Osteoblast (primary cell): Measurements from ENCODE around the gene ASB3. TPM values are rescaled to one million over a fixed set of nuclear protein-coding genes. Genes with fewer than 3 reads are reported as not detected.

Source experiments
- DNase-seq: peaks from one replicate; pipeline ENCODE4 v3.0.0; 2011; ENCODE audit warnings: low spot score, mixed read lengths; ENCODE audit not compliant: insufficient read length; ENCODE audit errors: missing footprints
- H2AFZ ChIP-seq: 2 replicates; pipeline ENCODE4 v1.6.0; 2011; ENCODE audit warnings: mild to moderate bottlenecking, low read length
- H3K27ac ChIP-seq: 2 replicates; pipeline ENCODE4 v1.5.1; 2011; ENCODE audit warnings: mild to moderate bottlenecking, low read depth, low read length, moderate library complexity
- H3K27me3 ChIP-seq: 2 replicates; pipeline ENCODE4 v1.6.0; 2012; ENCODE audit warnings: mild to moderate bottlenecking, control low read depth, inconsistent platforms, low read length, moderate library complexity; ENCODE audit not compliant: insufficient read depth
- H3K36me3 ChIP-seq: 2 replicates; pipeline ENCODE4 v1.5.1; 2011; ENCODE audit warnings: mild to moderate bottlenecking, low read length, control low read depth, moderate library complexity; ENCODE audit not compliant: insufficient read depth
- H3K4me1 ChIP-seq: 2 replicates; pipeline ENCODE4 v1.5.1; 2011; ENCODE audit warnings: mild to moderate bottlenecking, low read length, control low read depth, moderate library complexity; ENCODE audit not compliant: insufficient read depth
- H3K4me2 ChIP-seq: 2 replicates; pipeline ENCODE4 v1.6.0; 2011; ENCODE audit warnings: mild to moderate bottlenecking, low read length; ENCODE audit not compliant: insufficient read depth
- H3K4me3 ChIP-seq: fragments of 200-600 bp; sonication (generic); 3 replicates; pipeline ENCODE4 v1.5.1; 2012; ENCODE audit warnings: mild to moderate bottlenecking, low read length, inconsistent platforms; ENCODE audit not compliant: insufficient read depth
- H3K79me2 ChIP-seq: 2 replicates; pipeline ENCODE4 v1.6.0; 2012; ENCODE audit warnings: mild to moderate bottlenecking, low read length, control low read depth, inconsistent platforms; ENCODE audit not compliant: insufficient read depth
- H3K9me3 ChIP-seq: 2 replicates; pipeline ENCODE4 v1.5.1; 2011; ENCODE audit warnings: low read depth, low read length, control low read depth
- H4K20me1 ChIP-seq: 2 replicates; pipeline ENCODE4 v1.6.0; 2012; ENCODE audit warnings: mild to moderate bottlenecking, low read length, control low read depth; ENCODE audit not compliant: insufficient read depth
- CTCF ChIP-seq: IDR thresholded peaks from 2 replicates; pipeline ENCODE4 v1.5.1; 2011; ENCODE audit warnings: mild to moderate bottlenecking, low read depth, low read length, moderate library complexity; ENCODE audit errors: extremely low read depth
- total RNA-seq: library from RNA; depleted of rRNA; stranded (reverse); fragments of >200 nt; gene quantifications from 2 replicates; pipeline ENCODE4 v1.2.3, GENCODE V29; 2012

The ASB3 gene
- total RNA-seq, 1 donor, result 21.4 TPM

- DNase-seq, result no peak
- no peak overlapping the region for H3K4me3 ChIP-seq
- H3K9me3 ChIP-seq, result no peaks in the 10 kb centered on the region
- H2AFZ ChIP-seq, result no peak overlapping the region
- H3K27ac ChIP-seq, result no peak overlapping the region
- no peaks in the 10 kb centered on the region for H3K36me3 ChIP-seq
- H3K4me1 ChIP-seq, result no peaks in the 10 kb centered on the region
- no peaks in the 10 kb centered on the region for H3K79me2 ChIP-seq
- TF ChIP-seq CTCF, result no peak
- H3K27me3 ChIP-seq, result no peaks in the 10 kb centered on the region
- H3K4me2 ChIP-seq, result no peak overlapping the region
- no peaks in the 10 kb centered on the region for H4K20me1 ChIP-seq
Observed at GRCh38 chr2:53739032-53739431, 47.7 kb downstream of the ASB3 start.

DNA sequence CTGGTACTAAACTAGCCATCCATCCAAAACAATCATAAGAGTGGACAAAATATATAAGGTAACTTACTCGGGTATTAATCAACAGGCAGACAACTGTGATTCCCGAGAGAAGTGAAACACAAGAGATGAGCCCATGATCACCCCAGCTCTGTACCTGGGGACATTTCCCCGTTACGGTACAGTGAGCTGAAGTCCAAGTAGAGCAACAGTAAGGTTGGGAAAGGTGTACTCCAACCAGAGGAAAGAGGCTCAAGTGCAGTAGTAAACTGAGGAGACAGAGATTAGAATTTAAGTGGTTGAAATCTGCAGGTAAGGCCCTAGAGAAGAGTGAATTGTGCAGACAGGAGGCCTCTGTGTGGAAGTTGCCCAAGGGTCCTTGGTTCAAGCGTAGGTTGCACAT, 49.7 kb downstream of the ASB3 start:
- H3K36me3 ChIP-seq, result no peaks in the 10 kb centered on the region
- no peaks in the 10 kb centered on the region for H3K4me1 ChIP-seq
- no peak overlapping the region for H3K4me2 ChIP-seq
- H4K20me1 ChIP-seq, result no peaks in the 10 kb centered on the region
- H3K27ac ChIP-seq, result no peak overlapping the region
- no peak for TF ChIP-seq CTCF
- no peak overlapping the region for H2AFZ ChIP-seq
- H3K4me3 ChIP-seq, result no peak overlapping the region
- H3K9me3 ChIP-seq, result no peaks in the 10 kb centered on the region
- DNase-seq, result no peak
- no peaks in the 10 kb centered on the region for H3K79me2 ChIP-seq
- no peaks in the 10 kb centered on the region for H3K27me3 ChIP-seq

- DNase-seq, result no peak
- TF ChIP-seq CTCF, result no peak
- no peaks in the 10 kb centered on the region for H4K20me1 ChIP-seq
- no peaks in the 10 kb centered on the region for H3K9me3 ChIP-seq
- no peaks in the 10 kb centered on the region for H3K36me3 ChIP-seq
- H3K4me3 ChIP-seq, result no peak overlapping the region
- no peaks in the 10 kb centered on the region for H3K4me1 ChIP-seq
- no peaks in the 10 kb centered on the region for H3K27me3 ChIP-seq
- H2AFZ ChIP-seq, result no peak overlapping the region
- H3K79me2 ChIP-seq, result no peaks in the 10 kb centered on the region
- no peak overlapping the region for H3K27ac ChIP-seq
- no peak overlapping the region for H3K4me2 ChIP-seq
Observed at GRCh38 chr2:53729143-53729762, 57.5 kb downstream of the ASB3 start.

DNA sequence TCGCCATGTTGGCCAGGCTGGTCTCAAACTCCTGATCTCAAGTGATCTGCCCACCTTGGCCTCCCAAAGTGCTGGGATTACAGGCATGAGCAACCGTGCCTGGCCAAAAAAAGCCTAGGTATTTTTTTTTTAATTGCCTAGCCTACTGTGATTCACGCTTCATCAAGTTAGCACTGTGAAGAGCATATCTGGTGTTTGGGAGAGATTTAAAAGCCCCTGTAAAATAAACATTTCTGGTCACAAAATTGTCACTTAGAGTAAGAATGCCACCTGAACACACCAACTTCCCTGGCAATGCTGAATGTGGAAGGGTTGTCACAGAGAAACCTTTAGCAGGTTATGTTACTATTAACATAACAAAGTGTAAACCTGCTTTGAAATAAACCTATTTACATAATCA, 58.8 kb downstream of the ASB3 start:
- Histone ChIP-seq H3K4me2 (no peak overlapping the region), H3K9me3 (no peaks in the 10 kb centered on the region), H3K36me3 (no peaks in the 10 kb centered on the region), H4K20me1 (peaks cover 6% of the 10 kb centered on the region), H3K27ac (no peak overlapping the region), H3K4me1 (no peaks in the 10 kb centered on the region), H2AFZ (no peak overlapping the region), H3K79me2 (no peaks in the 10 kb centered on the region), H3K4me3 (no peak overlapping the region), H3K27me3 (no peaks in the 10 kb centered on the region)
- no peak for DNase-seq
- no peak for TF ChIP-seq CTCF
